ENCODE results near the gene SCEL.

DNA sequence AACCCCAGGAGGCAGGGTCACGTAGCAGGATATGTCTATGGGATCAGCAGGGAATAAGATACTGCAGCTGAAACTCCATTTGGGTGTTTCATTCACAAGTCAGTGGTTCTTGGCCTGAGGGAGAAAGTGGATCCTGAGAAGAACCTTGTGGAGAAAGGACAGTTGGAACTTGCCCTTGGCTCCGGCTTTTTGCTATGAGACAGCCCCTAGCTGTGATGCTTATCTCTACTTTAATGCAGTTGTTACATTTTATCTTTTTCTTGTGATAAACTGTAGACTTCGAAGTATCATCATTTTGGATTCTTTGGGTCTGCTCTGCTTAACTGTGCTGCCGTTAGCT, 6.0 kb upstream of the SCEL start:
- TF ChIP-seq, protein P1, sequence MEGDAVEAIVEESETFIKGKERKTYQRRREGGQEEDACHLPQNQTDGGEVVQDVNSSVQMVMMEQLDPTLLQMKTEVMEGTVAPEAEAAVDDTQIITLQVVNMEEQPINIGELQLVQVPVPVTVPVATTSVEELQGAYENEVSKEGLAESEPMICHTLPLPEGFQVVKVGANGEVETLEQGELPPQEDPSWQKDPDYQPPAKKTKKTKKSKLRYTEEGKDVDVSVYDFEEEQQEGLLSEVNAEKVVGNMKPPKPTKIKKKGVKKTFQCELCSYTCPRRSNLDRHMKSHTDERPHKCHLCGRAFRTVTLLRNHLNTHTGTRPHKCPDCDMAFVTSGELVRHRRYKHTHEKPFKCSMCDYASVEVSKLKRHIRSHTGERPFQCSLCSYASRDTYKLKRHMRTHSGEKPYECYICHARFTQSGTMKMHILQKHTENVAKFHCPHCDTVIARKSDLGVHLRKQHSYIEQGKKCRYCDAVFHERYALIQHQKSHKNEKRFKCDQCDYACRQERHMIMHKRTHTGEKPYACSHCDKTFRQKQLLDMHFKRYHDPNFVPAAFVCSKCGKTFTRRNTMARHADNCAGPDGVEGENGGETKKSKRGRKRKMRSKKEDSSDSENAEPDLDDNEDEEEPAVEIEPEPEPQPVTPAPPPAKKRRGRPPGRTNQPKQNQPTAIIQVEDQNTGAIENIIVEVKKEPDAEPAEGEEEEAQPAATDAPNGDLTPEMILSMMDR (IDR thresholded peaks at IDR 0.05; ENCODE audit: low read length): no peak
- TF ChIP-seq EZH2 (IDR thresholded peaks at IDR 0.05; ENCODE audit: borderline replicate concordance, low read length): no peak
